H1 (cell line): ENCODE results near the gene VWA5A. TPM values are rescaled to one million over a fixed set of nuclear protein-coding genes. Genes with fewer than 3 reads are reported as not detected.

Experiments
- NRF1 ChIP-seq: IDR thresholded peaks from 2 replicates; pipeline ENCODE4 v1.6.1; 2011; ENCODE audit warnings: mild to moderate bottlenecking, low read depth, low read length, improper control_type of control experiment
- YY1 ChIP-seq: IDR thresholded peaks from 2 replicates; pipeline ENCODE4 v1.6.1; 2011; ENCODE audit warnings: low read depth, mild to moderate bottlenecking, low read length
- polyA plus RNA-seq, 7 experiments: library from polyadenylated mRNA; depleted of rRNA in 3 of 7; stranded (reverse) in 5 of 7; unstranded in 2 of 7; fragments of >200 nt in 5 of 7; fragments of 200-250 nt in 2 of 7; gene quantifications; 1 replicate in 5 of 7; 2 replicates in 1 of 7; 4 replicates in 1 of 7; pipeline versions ENCODE4 v1.2.1 to v1.2.3, GENCODE V29; 2011 to 2013; ENCODE audit warnings: missing spikeins in 2 of 7, mixed read lengths in 2 of 7
- total RNA-seq: library from RNA; stranded (reverse); fragmentation: NEBNext Ultra II Directional; extraction: Animal tissue kit (Norgen Biotek cat#: 25700); gene quantifications from 2 replicates; pipeline ENCODE4 v1.2.1, GENCODE V29; 2021
- TF ChIP-seq, protein P1 (sequence below): fragments of 300-600 bp; sonication (generic); IDR thresholded peaks from 2 replicates; pipeline ENCODE4 v1.7.1; 2012; ENCODE audit warnings: low read length, moderate library complexity, mild to moderate bottlenecking, inconsistent platforms; ENCODE audit not compliant: insufficient replicate concordance

VWA5A gene
- total and polyA plus RNA-seq, 2 of the 8 experiments (the other 6 are each of a cell fraction or from before 2014, with no cell fraction given) = 12.5 to 20.4 TPM

DNA sequence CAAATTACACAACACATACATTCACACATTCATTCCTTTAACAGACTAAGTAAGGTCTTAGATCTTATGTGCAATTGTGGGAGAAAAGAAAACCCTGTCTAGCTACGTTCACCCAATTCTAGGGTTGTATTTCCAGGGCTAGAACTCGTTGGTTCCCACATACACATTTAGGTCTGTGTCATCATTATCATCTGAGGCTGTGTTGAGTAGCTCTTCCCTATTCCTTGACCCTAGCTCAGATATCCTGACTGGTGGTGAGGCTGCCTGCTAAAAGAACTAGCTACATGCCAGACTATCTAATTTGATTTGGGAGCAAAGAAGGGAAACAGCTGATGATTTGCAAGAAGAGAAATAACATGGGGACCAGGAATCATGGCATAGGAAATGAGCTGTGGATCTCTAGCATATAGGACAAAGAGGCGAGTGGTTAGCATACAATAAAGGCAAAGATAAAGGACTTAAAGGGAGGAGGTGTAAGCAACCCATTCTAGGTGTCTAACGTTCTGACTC is 46.6 kb upstream of the VWA5A start (continued):
- TF ChIP-seq, protein P1, sequence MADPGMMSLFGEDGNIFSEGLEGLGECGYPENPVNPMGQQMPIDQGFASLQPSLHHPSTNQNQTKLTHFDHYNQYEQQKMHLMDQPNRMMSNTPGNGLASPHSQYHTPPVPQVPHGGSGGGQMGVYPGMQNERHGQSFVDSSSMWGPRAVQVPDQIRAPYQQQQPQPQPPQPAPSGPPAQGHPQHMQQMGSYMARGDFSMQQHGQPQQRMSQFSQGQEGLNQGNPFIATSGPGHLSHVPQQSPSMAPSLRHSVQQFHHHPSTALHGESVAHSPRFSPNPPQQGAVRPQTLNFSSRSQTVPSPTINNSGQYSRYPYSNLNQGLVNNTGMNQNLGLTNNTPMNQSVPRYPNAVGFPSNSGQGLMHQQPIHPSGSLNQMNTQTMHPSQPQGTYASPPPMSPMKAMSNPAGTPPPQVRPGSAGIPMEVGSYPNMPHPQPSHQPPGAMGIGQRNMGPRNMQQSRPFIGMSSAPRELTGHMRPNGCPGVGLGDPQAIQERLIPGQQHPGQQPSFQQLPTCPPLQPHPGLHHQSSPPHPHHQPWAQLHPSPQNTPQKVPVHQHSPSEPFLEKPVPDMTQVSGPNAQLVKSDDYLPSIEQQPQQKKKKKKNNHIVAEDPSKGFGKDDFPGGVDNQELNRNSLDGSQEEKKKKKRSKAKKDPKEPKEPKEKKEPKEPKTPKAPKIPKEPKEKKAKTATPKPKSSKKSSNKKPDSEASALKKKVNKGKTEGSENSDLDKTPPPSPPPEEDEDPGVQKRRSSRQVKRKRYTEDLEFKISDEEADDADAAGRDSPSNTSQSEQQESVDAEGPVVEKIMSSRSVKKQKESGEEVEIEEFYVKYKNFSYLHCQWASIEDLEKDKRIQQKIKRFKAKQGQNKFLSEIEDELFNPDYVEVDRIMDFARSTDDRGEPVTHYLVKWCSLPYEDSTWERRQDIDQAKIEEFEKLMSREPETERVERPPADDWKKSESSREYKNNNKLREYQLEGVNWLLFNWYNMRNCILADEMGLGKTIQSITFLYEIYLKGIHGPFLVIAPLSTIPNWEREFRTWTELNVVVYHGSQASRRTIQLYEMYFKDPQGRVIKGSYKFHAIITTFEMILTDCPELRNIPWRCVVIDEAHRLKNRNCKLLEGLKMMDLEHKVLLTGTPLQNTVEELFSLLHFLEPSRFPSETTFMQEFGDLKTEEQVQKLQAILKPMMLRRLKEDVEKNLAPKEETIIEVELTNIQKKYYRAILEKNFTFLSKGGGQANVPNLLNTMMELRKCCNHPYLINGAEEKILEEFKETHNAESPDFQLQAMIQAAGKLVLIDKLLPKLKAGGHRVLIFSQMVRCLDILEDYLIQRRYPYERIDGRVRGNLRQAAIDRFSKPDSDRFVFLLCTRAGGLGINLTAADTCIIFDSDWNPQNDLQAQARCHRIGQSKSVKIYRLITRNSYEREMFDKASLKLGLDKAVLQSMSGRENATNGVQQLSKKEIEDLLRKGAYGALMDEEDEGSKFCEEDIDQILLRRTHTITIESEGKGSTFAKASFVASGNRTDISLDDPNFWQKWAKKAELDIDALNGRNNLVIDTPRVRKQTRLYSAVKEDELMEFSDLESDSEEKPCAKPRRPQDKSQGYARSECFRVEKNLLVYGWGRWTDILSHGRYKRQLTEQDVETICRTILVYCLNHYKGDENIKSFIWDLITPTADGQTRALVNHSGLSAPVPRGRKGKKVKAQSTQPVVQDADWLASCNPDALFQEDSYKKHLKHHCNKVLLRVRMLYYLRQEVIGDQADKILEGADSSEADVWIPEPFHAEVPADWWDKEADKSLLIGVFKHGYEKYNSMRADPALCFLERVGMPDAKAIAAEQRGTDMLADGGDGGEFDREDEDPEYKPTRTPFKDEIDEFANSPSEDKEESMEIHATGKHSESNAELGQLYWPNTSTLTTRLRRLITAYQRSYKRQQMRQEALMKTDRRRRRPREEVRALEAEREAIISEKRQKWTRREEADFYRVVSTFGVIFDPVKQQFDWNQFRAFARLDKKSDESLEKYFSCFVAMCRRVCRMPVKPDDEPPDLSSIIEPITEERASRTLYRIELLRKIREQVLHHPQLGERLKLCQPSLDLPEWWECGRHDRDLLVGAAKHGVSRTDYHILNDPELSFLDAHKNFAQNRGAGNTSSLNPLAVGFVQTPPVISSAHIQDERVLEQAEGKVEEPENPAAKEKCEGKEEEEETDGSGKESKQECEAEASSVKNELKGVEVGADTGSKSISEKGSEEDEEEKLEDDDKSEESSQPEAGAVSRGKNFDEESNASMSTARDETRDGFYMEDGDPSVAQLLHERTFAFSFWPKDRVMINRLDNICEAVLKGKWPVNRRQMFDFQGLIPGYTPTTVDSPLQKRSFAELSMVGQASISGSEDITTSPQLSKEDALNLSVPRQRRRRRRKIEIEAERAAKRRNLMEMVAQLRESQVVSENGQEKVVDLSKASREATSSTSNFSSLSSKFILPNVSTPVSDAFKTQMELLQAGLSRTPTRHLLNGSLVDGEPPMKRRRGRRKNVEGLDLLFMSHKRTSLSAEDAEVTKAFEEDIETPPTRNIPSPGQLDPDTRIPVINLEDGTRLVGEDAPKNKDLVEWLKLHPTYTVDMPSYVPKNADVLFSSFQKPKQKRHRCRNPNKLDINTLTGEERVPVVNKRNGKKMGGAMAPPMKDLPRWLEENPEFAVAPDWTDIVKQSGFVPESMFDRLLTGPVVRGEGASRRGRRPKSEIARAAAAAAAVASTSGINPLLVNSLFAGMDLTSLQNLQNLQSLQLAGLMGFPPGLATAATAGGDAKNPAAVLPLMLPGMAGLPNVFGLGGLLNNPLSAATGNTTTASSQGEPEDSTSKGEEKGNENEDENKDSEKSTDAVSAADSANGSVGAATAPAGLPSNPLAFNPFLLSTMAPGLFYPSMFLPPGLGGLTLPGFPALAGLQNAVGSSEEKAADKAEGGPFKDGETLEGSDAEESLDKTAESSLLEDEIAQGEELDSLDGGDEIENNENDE = no peak
- TF ChIP-seq YY1 (no peak), NRF1 (no peak)
